Ovary (tissue), 9 donors: ENCODE data around the gene RPP25L. TPM values are rescaled to one million over a fixed set of nuclear protein-coding genes. Genes with fewer than 3 reads are reported as not detected.

Experiments
- DNase-seq, 5 donors: peaks; one replicate each; pipeline ENCODE4 v3.0.0-alpha.2; 2019 to 2020
- H3K27ac ChIP-seq, 2 donors: fragments of 200-600 bp; one replicate each; pipeline versions ENCODE4 v1.5.1 to v1.8.0; 2019 to 2022
- H3K27me3 ChIP-seq: fragments of 200-600 bp; one replicate; pipeline ENCODE4 v1.8.0; 2022
- H3K36me3 ChIP-seq: fragments of 200-600 bp; sonication (generic); one replicate; pipeline ENCODE4 v1.5.1; 2019
- H3K4me1 ChIP-seq: one replicate; pipeline ENCODE4 v1.8.1; 2013; ENCODE audit warnings: mild to moderate bottlenecking, moderate library complexity; ENCODE audit not compliant: insufficient read depth
- H3K4me3 ChIP-seq: fragments of 200-600 bp; sonication (generic); one replicate; pipeline ENCODE4 v1.5.1; 2017
- H3K9me3 ChIP-seq, 2 donors: fragments of 200-600 bp in 1 of 2; sonication (generic) in 1 of 2; one replicate each; pipeline versions ENCODE4 v1.5.1 to v1.8.1; 2013 to 2019; ENCODE audit warnings: mild to moderate bottlenecking in 1 of 2, moderate library complexity in 1 of 2
- EP300 ChIP-seq: sonication (generic); formaldehyde crosslinking; IDR thresholded peaks from one replicate; pipeline ENCODE4 v1.6.1; 2017; ENCODE audit warnings: antibody characterized with exemption
- POLR2A ChIP-seq: fragments of 450-650 bp; IDR thresholded peaks from one replicate; pipeline ENCODE4 v1.6.1; 2017; ENCODE audit warnings: antibody characterized with exemption, mild to moderate bottlenecking, moderate library complexity
- WGBS, 3 donors: extraction: QIAGEN DNeasy Blood & Tissue Kit in 1 of 3; methylation state at CpG; one replicate each; pipeline versions ENCODE4 v1.1.5 to v1.1.7; 2013 to 2017; 5-methylcytosine and 5-hydroxymethylcytosine counted together
- intact Hi-C, 4 donors: fragments of 100-400 bp; cut with DNase I; formaldehyde crosslinking; loops; one replicate each; pipeline versions ENCODE4 v1.11.0 to v1.15.1; 2022 to 2023
- polyA plus RNA-seq, 2 donors: library from polyadenylated mRNA; stranded (reverse); fragments of 200-250 nt in 1 of 2; fragments of 350-450 nt in 1 of 2; fragmentation: Illumina TruSeq in 1 of 2; extraction: RNeasy Lipid Tissue Mini Kit (QIAGEN cat#74804) in 1 of 2; gene quantifications; one replicate each; pipeline ENCODE4 v1.2.3, GENCODE V29; 2013 to 2014
- total RNA-seq, 7 donors: library from RNA; depleted of rRNA in 2 of 7; stranded (reverse); fragments of >200 nt in 2 of 7; fragmentation: NEBNext Ultra II Directional in 3 of 7; extraction: Animal tissue kit (Norgen Biotek cat#: 25700) in 3 of 7; gene quantifications; one replicate each; pipeline versions ENCODE4 v1.1.0 to v1.2.4, GENCODE V29; 2016 to 2023
- TF ChIP-seq, protein P1 (sequence below), 3 donors: fragments of 450-650 bp in 2 of 3; fragments of 200-600 bp in 1 of 3; IDR thresholded peaks; one replicate each; pipeline versions ENCODE4 v1.5.1 to v1.8.0; 2016 to 2022; ENCODE audit warnings: antibody characterized with exemption in 3 of 3, mild to moderate bottlenecking in 1 of 3
- donor health status: DM: no; HTN: no; CAD: no; lungs with moderate emphysema.
- donor health status: DM: no; HTN: no; CAD: no.
- donor health status: Bipolar disorder and iron deficiency.
- donor health status: DM: yes; HTN: yes; CAD: no.
- donor health status: DM: no; HTN: no; CAD: no.
- donor health status: DM: yes; HTN: yes; CAD: no.

The RPP25L gene
- total and polyA plus RNA-seq, 9 donors, result 5.4 to 28.8 (median 20.6) TPM

DNA sequence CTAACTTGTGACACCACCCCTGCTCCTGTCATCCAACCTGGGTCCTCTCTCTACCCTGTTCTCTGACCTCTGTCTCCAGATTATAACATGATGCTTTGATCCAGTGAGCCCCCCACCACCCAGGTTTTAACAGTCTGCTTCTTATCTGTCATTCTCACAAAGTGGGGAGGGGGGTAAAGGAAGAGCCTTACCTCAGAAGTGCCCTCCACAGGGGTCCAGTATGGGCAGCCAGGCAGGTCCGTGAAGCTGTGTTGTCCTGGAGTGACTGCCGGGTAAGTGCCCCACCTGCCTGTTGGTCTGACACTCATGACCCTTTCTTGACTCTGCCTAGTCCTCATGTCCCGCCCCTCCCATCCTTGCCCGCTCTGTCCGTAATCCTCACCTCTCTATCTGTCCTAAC is 43.5 kb upstream of the RPP25L start:
- TF ChIP-seq POLR2A (no peak), EP300 (no peak)
- TF ChIP-seq, protein P1, sequence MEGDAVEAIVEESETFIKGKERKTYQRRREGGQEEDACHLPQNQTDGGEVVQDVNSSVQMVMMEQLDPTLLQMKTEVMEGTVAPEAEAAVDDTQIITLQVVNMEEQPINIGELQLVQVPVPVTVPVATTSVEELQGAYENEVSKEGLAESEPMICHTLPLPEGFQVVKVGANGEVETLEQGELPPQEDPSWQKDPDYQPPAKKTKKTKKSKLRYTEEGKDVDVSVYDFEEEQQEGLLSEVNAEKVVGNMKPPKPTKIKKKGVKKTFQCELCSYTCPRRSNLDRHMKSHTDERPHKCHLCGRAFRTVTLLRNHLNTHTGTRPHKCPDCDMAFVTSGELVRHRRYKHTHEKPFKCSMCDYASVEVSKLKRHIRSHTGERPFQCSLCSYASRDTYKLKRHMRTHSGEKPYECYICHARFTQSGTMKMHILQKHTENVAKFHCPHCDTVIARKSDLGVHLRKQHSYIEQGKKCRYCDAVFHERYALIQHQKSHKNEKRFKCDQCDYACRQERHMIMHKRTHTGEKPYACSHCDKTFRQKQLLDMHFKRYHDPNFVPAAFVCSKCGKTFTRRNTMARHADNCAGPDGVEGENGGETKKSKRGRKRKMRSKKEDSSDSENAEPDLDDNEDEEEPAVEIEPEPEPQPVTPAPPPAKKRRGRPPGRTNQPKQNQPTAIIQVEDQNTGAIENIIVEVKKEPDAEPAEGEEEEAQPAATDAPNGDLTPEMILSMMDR (IDR thresholded peaks at IDR 0.05), result no peak
- intact Hi-C loops, result no loop called here
- Histone ChIP-seq H3K9me3 (no peaks in the 10 kb centered on the region), H3K4me3 (no peak overlapping the region), H3K36me3 (no peaks in the 10 kb centered on the region), H3K27ac (peak overlapping the region in 1 of 2 donors; percentile 81), H3K27me3 (no peaks in the 10 kb centered on the region), H3K4me1 (peaks cover 38% of the 10 kb centered on the region)
- WGBS, 3 donors, result 75 to 81% (median 81%) methylated on average over 5 of the region's 5 CpGs
- peak in 2 of 5 donors; percentile 30 to 38 for DNase-seq

DNA sequence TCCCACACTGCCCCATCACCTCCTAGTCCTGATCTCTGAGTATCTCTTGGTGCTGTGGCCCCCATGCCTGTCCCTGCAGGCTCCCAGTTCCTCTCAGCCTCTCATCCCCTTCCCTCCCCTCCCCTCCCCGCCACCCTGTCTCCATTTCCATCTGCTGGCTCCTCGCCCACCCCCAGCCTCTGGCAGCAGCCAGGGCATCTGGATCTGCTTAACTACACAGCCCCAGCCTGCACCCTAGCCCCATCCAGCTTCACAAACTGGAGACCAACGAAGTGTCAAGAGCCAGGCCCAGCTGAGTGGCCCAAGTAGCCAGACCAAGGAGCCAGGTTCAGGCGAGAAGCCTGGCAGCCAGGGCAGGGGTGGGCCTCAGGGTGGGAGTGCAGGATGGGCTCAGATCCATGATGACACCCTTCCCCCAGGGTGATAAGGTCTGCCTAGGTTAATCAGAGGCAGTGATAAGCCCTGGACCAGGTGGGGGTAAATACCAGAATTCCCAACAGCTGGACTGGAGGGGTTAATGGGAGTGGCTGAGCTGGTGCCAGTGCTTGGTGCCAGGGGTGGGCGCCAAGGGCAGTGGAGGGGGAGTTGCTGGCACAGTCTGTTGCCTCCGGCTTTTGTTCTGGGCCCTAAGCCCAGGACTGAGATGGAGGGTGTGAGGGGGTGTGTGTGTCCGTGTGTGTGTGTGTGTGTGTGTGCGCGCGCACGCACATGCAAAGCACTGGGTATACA is 42.6 kb upstream of the RPP25L start:
- Histone ChIP-seq H3K4me1 (peaks cover 38% of the 10 kb centered on the region), H3K9me3 (no peaks in the 10 kb centered on the region), H3K4me3 (no peak overlapping the region), H3K36me3 (no peaks in the 10 kb centered on the region), H3K27me3 (no peaks in the 10 kb centered on the region), H3K27ac (peak overlapping the region; percentile 71 to 81)
- intact Hi-C loops, result no loop called here
- DNase-seq, result peak; percentile 85 to 93 (median 91)
- TF ChIP-seq EP300 (no peak), POLR2A (no peak)
- TF ChIP-seq, protein P1 (IDR thresholded peaks at IDR 0.05), result no peak
- WGBS, 3 donors, result 9 to 10% (median 10%) methylated on average over 11 of the region's 11 CpGs

GRCh38 chr9:34653151-34654072 is 41.5 kb upstream of the RPP25L start:
- peak; percentile 69 to 82 (median 78) for DNase-seq
- no peaks in the 10 kb centered on the region for H3K36me3 ChIP-seq
- intact Hi-C loops, result no loop called here
- peak overlapping the region; percentile 71 to 81 for H3K27ac ChIP-seq
- WGBS, 3 donors, result 30 to 37% (median 31%) methylated on average over 11 of the region's 11 CpGs
- peaks cover 38% of the 10 kb centered on the region for H3K4me1 ChIP-seq
- TF ChIP-seq POLR2A (no peak), EP300 (no peak)
- TF ChIP-seq, protein P1 (IDR thresholded peaks at IDR 0.05), result no peak
- H3K9me3 ChIP-seq, result no peaks in the 10 kb centered on the region
- no peaks in the 10 kb centered on the region for H3K27me3 ChIP-seq
- no peak overlapping the region for H3K4me3 ChIP-seq

GRCh38 chr9:34652602-34653000 is 40.7 kb upstream of the RPP25L start:
- intact Hi-C loops, result no loop called here
- 15 to 22% (median 16%) methylated on average over 5 of the region's 5 CpGs for WGBS, 3 donors
- DNase-seq, result no peak

More at GRCh38 chr9:34652602-34653000, 40.7 kb upstream of the RPP25L start:
- Histone ChIP-seq H3K27ac (peak overlapping the region; percentile 71 to 81), H3K4me3 (peak overlapping the region; percentile 36), H3K9me3 (no peaks in the 10 kb centered on the region), H3K27me3 (no peaks in the 10 kb centered on the region), H3K36me3 (no peaks in the 10 kb centered on the region), H3K4me1 (peaks cover 40% of the 10 kb centered on the region)
- no peak for TF ChIP-seq EP300
- no peak for TF ChIP-seq POLR2A
- TF ChIP-seq, protein P1 (IDR thresholded peaks at IDR 0.05), result no peak
